SW480 (cell line): ENCODE measurements around the gene P2RX4.
"Not testable (repeated sequence)": the region's sequence is repeated elsewhere in the genome, so short reads cannot be mapped to it uniquely, and the experiment has no call there.

Experiments used
- DNase-seq: peaks from one replicate; pipeline ENCODE4 v3.0.0-alpha.2; 2016; ENCODE audit warnings: low spot score

P2RX4 gene

DNA sequence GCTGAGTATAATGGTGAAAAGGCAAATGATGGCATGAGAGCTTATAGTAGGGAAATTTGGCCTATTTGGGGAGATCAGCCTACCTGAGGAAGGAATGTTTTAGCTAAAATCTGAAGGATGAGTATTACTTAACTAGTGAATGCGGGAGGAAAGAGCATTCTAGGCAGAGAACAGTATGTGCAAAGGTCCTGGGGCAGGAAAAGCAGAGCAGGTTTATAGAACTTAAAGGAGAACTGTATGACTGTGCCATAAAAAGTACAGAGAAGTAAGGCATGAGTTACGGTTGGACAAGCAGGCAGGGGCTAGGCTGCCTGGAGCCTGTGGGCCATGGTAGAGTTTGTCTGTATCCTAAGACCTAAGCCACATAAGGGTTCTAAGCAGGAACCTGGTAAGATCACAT, 21.7 kb upstream of the P2RX4 start:
- no peak for DNase-seq

DNA sequence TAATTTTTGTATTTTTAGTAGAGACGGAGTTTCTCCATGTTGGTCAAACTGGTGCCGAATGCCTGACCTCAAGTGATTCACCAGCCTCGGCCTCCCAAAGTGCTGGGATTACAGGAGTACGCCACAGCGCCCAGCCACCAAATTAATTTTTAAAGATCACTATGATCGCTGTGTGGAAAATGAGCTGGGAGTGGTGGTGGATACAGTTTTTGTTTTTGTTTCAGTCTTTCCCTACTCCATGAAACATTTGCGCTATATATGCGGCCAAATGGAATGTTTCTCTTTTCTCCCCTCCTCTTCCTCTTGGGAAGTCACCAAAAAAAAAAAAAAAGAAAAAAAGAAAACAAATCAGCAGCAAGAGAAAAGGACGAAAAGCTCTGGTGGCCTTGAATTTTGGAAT, 20.8 kb upstream of the P2RX4 start:
- DNase-seq: no peak

DNA sequence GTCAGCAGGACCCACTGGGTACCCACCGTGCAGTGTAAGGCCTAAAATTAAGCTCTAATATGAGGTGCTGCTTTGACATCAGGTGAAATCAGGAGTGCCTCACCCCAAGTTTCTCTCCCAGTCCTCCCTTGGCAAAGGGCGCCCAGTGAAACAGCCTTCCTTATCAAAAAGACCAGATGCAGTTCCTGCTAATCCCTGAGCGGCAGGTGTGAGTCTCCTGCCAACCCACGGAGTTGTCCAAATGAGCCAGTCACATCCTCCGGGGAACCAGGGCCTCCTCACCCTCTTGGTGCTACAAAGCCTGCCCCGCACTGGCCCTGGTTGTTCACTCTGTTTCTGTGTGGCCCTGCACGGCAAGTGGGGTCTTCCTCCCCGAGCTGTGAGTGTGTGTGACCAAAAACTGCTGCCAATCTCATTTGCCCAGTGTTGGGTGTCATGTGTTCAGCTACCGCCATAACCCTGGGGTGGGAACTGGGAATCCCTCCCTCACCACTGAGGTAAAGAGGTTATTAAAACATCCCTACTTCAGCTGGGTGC, 20.2 kb upstream of the P2RX4 start:
- DNase-seq: no peak

DNA sequence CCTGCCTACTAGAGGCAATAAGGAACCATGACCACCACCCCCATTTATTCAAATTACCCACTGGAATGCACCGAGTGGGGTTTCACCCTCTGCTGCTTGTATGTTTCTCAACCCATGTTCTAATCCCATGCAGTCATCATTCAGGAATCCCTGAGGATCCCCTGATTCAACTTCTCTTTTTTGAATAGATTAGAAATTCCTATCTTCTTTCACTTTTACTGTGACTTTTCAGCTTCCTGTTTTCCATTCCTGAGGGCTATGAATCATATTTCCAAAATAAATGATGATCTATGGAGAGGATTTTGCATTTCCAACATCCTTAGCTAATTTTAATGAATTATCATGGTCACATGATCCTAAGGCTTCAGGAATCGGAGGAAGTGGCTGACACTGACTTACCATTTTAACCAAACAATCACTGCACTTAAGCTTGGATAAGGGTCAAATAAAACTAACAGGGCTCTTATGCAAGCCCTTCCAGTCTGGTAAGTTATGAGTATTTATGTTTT, 19.4 kb upstream of the P2RX4 start:
- peak; percentile 17 for DNase-seq

DNA sequence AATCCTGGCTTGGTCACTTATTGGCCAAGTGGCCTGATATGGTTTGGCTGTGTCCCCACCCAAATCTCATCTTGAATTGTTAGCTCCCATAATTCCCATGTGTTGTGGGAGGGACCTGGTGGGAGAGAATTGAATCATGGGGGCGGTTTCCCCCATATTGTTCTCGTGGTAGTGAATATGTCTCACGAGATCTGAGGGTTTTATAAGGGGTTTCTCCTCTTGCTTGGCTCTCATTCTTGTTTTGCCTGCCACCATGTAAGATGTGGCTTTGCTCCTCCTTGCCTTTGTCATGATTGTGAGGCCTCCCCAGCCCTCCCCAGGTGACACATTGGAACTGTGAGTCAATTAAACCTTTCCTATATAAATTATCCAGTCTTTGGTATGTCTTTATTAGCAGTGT, 18.8 kb upstream of the P2RX4 start:
- DNase-seq: no peak

DNA sequence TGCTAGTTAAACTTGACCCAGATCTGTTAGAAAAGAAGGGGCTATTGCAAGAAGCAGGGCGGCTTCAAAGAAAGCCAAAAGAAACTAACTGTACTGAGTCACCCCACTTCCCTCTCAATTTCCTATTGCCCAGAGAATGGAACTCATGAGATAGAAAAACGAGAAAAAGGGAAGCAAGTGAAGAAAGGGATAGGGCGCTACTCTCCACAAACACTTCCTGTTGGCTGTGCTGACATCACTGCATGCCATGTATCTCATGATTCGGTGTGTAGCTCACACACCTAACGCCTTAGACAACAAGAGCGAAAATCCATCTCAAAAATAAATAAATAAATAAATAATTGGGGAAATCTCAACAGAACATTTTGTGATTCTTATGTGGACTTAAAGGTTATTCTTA, 13.0 kb upstream of the P2RX4 start:
- no peak for DNase-seq

DNA sequence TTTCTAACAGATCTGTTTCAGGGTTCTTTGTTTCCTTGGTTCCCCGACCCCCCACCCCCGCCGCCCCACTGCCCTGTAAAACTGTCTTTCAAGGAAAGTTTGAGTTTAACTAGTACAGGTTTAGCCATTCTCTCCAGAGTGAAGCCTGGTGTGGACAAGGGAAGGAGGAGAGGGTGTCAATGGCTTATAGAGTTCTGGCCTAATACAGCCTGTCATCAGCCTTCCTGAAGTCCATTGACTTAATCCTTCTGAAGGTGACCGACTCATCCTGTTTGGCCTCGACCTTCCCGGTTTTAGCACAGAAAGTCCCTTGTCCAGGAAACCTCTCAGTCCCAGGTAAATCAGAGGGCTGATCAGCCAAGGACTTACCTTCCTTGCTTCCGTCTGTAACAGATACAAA, 11.0 kb upstream of the P2RX4 start:
- DNase-seq: no peak

DNA sequence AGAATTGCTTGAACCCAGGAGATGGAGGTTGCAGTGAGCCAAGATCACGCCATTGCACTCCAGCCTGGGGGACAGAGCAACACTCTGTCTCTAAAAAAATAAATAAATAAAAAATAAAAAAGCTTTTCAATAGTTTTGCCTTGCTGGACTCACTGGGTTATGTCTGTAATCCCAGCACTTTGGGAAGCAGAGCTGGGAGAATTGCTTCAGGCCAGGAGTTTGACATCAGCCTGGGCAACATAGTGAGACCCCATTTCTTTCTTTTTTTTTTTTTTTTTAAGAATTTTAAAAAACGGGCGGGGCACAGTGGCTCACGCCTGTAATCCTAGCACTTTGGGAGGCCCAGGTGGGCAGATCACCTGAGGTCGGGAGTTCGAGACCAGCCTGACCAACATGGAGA, 8.8 kb upstream of the P2RX4 start:
- not testable (repeated sequence) for DNase-seq

DNA sequence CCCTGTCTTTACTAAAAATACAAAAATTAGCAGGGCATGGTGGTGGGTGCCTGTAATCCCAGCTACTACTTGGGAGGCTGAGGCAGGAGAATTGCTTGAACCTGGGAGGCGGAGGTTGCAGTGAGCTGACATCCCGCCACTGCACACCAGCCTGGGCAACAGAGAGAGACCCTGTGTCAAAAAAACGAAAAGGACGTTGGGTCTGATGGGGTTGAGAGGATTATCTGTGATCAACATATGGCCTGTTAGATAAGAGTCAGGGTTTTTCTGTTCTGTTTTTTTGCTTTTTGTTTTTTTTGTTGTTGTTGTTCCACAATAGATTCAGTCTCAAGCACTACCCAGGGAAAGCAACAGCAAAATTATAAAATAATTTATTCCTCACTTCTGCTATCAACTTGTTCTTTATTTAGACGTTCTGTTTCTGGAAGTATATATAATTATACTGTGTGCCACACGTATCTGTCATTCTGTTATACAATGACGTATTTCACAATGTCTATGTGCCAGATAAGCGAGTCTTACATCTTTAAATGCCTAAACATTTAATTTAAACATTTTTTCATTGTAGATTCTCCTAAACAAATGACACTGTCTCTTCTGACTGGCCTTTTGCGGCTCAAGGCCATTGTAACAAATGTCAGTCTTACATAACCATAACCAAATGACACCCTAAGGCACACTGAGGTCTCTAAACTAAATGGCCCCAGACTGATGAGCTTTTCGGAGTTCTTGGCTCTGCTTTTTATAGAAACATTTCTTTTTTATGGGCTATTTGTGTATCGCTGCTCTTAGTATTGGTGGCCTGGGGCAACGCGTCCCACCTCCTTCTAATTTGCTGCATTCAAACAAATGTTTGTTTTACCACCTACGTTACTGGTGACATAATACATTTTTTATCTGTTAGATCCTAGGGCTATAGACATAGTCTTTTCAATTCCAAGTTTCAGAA, 7.2 kb upstream of the P2RX4 start:
- DNase-seq: no peak

DNA sequence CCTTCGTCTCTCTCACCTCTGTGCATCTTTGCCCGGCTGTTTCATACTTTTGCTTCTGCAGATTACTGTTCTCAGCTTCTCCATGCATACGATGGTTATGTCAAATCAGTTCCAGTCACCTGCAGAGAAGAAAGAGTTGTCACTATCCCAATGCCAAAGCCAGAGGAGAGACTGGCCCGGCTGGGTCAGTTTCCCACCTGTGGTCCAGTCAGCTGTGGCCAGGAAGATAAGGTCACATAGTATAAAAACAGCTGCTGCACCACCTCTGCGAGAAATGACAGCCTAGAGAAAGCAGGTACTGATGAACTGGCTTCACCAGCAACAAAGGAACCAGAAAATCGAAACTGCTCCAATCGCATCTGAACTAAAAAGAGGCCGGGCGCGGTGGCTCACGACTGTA, 6.4 kb upstream of the P2RX4 start:
- no peak for DNase-seq

DNA sequence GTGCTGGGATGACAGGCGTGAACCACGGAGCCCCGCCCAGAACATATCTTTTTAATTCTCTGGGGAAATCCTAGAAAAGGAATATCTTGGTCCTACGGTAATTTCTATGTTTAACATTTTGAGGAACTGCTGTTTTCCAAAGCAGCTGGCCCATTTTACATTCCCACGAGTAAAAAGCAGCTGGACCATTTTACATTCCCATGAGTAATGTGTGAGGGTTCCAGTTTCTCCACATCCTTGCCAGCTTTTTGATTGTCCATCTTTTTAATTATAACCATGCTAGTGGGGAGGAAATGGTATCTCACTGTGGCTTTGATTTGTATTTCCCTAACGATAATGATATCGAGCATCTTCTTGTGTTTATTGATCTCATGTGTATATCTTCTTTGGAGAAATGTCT, 4.4 kb upstream of the P2RX4 start:
- no peak for DNase-seq

DNA sequence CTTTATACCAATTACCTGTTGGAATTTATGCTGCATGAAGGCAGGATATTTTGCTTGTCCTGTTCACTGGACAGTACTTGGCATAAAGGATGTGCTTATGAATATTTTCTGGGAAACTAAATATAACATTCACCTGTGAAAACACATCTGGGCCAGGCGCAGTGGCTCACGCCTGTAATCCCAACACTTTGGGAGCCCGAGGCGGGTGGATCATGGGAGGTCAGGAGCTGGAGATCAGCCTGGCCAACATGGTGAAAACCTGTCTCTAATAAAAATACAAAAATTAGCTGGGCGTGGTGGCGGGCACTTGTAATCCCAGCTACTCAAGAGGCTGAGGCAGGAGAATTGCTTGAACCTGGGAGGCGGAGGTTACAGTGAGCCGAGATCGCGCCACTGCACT, 1.4 kb upstream of the P2RX4 start:
- not testable (repeated sequence) for DNase-seq

DNA sequence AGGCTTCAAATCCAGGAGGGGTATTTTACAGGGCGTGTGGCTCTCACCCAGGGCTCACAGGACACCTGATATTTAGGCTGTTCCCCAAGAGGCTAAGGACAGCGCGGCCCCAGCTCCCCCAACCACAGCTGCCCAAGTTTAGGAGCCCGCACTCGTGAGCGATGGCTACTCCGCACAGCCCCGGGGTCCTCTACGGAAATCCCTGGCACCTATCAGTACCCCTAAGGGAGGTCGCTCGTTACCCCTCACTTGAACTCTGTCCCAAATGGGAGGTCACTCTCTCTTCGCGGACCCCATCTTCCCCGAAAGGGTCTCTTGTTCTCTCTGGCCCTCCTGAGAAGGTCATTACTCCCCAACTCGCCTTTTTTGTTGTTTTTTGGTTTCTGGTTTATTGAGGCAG, 708 bp upstream of the P2RX4 start:
- no peak for DNase-seq

DNA sequence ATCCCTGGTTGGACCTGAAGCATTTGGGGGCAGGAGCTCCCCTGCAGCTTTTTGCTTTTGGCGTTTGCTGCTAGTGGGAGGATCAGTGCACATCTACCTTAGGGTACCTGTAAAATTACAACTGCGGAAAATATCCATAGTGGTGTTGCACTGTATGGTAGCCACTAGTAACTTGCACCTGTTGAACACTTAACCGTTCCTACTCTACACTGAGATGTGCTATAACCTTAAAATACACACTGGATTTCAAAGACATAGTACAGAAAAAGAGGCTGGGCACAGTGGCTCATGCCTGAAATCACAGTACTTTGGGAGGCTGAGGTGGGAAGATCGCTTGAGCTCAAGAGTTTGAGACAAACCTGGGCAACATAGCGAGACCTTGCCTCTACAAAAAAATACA, 2.9 kb downstream of the P2RX4 start:
- DNase-seq: no peak

DNA sequence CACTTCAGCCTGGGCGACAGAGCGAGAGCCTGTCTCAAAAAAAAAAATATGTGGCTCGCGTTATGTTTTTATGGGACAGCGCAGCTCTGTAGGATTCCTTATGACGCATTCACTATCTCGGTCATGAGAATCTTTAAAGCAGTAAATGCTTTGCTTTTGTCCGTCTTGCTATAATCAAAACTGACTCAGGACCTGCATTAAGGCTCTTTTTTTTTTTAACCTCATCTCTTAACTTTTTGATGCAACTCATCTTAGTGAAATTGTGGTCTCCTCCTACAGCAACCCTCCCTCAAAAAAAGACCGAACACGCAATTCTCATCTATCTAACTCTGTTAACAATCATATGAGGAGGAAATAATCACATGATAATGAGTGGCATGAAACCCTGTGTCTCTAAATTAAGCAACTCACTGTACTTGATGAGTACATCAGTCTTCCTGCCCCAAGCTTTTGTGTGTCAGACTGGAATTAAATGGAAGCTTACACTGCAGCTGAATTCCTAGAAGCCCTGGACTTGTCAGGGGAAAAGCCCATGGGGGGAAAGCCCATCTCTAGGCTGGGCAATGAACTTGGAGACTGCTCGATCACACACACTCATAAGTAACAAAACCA, 4.3 kb downstream of the P2RX4 start:
- DNase-seq: no peak

DNA sequence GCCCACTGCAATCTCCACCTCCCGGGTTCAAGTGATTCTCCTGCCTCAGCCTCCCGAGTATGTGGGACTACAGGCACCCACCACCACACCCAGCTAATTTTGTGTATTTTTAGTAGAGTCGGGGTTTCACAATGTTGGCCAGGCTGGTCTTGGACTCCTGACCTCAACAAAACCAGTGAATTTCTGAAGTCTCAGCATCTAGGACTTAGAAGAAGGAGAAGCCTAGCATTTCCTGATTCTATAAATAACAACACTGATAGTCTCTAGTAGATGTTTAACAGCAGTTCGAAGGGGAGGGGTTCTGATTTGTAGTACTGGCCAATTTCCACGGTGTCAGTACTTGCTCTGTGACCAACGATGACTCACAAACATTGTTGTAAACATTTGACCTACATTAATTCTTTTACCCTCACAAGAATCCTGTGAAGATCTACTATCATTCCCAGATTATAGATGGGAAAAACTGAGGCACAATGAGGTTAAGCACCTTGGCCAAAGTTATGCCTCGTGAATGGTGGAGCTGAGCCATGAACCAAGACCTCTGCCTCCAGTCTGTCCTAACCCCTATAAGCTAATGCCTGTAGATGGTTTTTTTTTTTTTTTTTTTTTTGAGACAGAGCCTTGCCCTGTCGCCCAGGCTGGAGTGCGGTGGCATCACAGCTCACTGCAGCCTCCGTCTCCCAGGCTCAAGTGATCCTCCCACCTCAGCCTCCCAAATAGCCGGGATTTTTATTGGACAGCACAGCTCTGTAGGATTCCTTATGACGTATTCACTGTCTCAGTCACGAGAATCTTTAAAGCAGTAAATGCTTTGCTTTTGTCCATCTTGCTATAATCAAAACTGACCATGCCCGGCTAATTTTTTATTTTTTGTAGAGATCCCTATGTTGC, 5.2 kb downstream of the P2RX4 start:
- peak; percentile 77 for DNase-seq

DNA sequence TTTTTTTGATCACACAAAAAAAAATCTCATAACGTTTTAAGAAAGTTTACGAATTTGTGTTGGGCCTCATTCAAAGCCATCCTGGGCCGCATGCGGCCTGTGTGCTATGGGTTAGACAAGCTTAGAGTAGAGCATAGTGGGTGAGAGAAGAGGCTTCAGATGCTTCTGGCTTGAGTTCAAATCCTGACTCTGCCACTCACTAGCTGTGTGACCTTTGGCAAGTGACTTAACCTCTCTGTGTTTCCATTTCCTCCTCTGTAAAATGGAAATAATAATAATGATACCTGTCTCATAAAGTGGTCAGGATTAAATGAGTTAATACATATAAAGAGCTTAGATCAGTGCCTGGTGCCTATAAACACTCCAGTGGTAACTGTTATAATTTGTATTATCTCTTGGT, 6.2 kb downstream of the P2RX4 start:
- no peak for DNase-seq

DNA sequence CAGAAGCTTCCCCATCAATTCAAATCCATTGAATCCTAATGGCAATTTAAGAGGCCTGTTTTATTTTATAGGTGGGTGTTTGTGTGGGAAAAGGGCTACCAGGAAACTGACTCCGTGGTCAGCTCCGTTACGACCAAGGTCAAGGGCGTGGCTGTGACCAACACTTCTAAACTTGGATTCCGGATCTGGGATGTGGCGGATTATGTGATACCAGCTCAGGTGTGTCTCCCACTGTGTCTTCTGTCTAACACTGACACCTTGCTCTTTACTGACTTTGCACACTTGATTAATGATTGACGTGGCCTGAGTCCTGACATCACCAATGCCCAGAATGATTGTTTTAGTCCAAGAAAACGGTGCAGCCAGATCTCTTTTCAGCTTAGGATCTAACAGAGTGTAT, 7.1 kb downstream of the P2RX4 start:
- peak; percentile 13 for DNase-seq

DNA sequence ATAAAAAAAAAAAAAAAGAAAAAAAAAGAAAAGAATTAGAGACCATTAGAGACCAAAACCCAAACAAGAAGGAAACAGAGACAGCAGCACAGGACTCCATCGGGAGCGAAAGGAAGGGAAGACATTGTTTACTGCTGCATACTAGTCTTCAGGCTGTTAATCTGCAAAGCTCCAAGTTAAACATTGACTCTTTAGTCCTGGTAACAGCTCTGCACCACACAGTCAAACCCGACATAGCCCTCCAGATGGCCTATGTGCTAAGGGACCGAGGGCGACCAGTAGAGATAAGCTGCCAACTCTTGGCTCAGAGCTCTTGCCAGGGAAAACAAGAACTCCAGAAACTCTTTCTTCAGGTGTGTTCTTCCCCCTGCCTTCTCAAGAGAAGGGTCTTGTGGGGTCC, 7.8 kb downstream of the P2RX4 start:
- no peak for DNase-seq

DNA sequence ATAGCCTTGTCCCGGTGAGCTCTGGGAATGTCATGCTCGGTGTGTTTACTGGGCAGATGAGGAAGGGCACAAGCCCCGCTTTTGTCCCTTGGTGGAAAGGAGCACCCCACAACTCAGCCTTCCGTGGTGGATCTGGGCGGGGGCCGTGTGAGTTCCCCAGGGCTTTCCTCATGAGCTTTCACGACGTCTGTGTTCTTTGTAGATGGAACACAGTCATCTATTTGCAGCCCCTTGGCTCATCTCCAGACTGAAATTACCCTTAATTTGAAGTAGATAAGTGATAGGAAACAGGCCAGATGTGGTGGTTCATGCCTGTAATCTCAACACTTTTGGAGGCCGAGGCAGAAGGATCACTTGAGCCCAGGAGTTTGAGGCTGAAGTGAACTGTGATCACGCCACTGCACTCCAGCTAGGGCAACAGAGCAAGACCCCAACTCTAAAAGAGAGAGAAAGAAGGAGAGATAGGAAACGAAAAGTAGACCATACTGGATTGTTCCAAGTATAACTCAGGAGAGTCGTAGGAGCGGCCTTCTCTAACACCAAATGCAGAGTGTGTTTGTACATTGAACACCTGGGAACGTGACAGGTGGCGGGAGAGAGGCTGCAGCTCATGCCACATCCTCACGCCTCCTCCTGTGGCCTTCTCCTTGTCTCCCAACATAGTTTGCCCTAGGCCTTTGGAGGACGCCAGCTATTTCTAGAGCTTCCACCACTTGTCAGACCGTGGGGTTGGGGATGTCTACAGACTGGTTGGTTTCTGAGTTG, 8.8 kb downstream of the P2RX4 start:
- no peak for DNase-seq

DNA sequence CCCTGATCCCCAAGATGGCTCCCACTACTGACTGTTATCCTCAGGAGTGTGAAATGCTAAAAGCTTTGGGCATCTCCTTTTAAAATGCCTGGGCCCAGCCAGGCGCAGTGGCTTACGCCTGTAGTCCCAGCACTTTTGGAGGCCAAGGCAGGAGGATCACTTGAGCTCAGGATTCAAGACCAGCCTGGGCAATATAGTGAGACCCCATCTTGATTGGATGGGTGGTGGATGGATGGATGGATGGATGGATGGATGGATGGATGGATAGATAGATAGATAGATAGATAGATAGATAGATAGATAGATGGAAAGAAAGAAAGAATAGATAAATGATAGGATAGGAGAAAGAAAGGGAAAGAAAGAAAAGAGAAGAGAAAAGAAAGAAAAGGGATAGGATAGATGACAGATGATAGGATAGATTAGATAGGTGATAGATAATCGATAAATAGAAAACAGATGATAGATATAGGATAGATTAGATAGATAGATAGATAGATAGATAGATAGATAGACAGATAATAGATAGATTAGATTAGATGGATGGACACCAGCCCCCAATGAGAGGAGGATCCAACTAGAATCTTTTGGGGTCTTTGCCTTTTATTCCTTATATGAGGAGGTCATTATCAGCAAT, 9.5 kb downstream of the P2RX4 start:
- no peak for DNase-seq
